HCT116 (cell line): Measurements from ENCODE around the gene TMEM132D. TPM values are rescaled to one million over a fixed set of nuclear protein-coding genes. Genes with fewer than 3 reads are reported as not detected.

Source experiments
- ATAC-seq: fragments of 200-7000 bp; cut with Tn5 transposase; 2 replicates; pipeline ENCODE4 v1.9.1; 2020; ENCODE audit warnings: mild to moderate bottlenecking, moderate library complexity
- BruUV-seq: library from RNA; stranded (reverse); fragments of 400-500 nt; replicated peaks from 2 replicates; lab custom pipeline; 2021; lab: Mats Ljungman, UMichigan
- CTCF ChIA-PET: fragments of 300-600 bp; sonication (Branson Sonifier 250); formaldehyde crosslinking; loops from one replicate; lab custom pipeline; 2021; ENCODE audit warnings: antibody characterized with exemption; lab: Charles Lee
- POLR2A ChIA-PET: fragments of 300-600, 350-600 bp; sonication (Branson Sonifier 250); formaldehyde crosslinking; loops from one replicate; lab custom pipeline; 2021; ENCODE audit warnings: antibody characterized with exemption; lab: Charles Lee
- RAD21 ChIA-PET, 2 experiments: fragments of 300-600 bp; sonication (Branson Sonifier 250); formaldehyde crosslinking; loops; one replicate each; lab custom pipeline; 2023; ENCODE audit warnings: low total read pairs in 2 of 2; ENCODE audit not compliant: uncharacterized antibody in 2 of 2, unreplicated experiment in 2 of 2, low non-redundant PET in 1 of 2; lab: Charles Lee
- DNase-seq: peaks from one replicate; pipeline ENCODE4 v3.0.0-alpha.2; 2010; ENCODE audit warnings: low read depth, low spot score
- H2AFZ ChIP-seq: fragments of 200-600 bp; shearing (Covaris generic), sonication (generic); 2 replicates; pipeline ENCODE4 v1.6.1; 2017; ENCODE audit warnings: low read depth, mixed run types, mixed read lengths, antibody characterized with exemption, low read length; ENCODE audit not compliant: poor library complexity, severe bottlenecking
- H3K27ac ChIP-seq: 2 replicates; pipeline ENCODE4 v1.5.1; 2012; ENCODE audit warnings: low read depth, low read length
- H3K27me3 ChIP-seq: fragments of 200-600 bp; sonication (generic); 2 replicates; pipeline ENCODE4 v1.6.1; 2016; ENCODE audit warnings: mixed run types, low read length, mixed read lengths; ENCODE audit not compliant: insufficient read depth
- H3K36me3 ChIP-seq, 2 experiments: fragments of 200-500 bp in 1 of 2; fragments of 200-600 bp in 1 of 2; sonication (Bioruptor generic) in 1 of 2; sonication (generic) in 1 of 2; 2 replicates each; pipeline versions ENCODE4 v1.5.1 to v1.6.1; 2014 to 2016; ENCODE audit warnings: low read length in 2 of 2, inconsistent platforms in 1 of 2, mixed read lengths in 1 of 2, mixed run types in 1 of 2; ENCODE audit not compliant: insufficient read depth in 2 of 2, control insufficient read depth in 1 of 2
- H3K4me1 ChIP-seq, 2 experiments: fragments of 200-600 bp in 1 of 2; sonication (generic) in 1 of 2; 2 replicates each; pipeline versions ENCODE4 v1.5.1 to v1.6.1; 2012 to 2017; ENCODE audit warnings: low read length in 2 of 2, inconsistent platforms in 1 of 2, mild to moderate bottlenecking in 1 of 2, mixed read lengths in 1 of 2, mixed run types in 1 of 2, moderate library complexity in 1 of 2; ENCODE audit not compliant: insufficient read depth in 2 of 2, control insufficient read depth in 1 of 2
- H3K4me2 ChIP-seq: fragments of 200-600 bp; sonication (generic); 2 replicates; pipeline ENCODE4 v1.6.1; 2017; ENCODE audit warnings: mixed run types, low read length, mixed read lengths
- H3K4me3 ChIP-seq, 2 experiments: fragments of 200-600 bp in 1 of 2; sonication (generic) in 1 of 2; replicated peaks in 1 of 2; 2 replicates each; pipeline ENCODE4 v1.5.1; 2011 to 2016; ENCODE audit warnings: low read length in 2 of 2, control low read depth in 1 of 2, low read depth in 1 of 2, mild to moderate bottlenecking in 1 of 2, mixed read lengths in 1 of 2, mixed run types in 1 of 2
- H3K79me2 ChIP-seq: fragments of 200-600 bp; sonication (generic); 2 replicates; pipeline ENCODE4 v1.6.1; 2017; ENCODE audit warnings: mild to moderate bottlenecking, mixed run types, low read length, moderate library complexity, mixed read lengths; ENCODE audit not compliant: insufficient read depth
- H3K9ac ChIP-seq: fragments of 200-600 bp; sonication (generic); 2 replicates; pipeline ENCODE4 v1.6.1; 2016; ENCODE audit warnings: low read length, mixed read lengths
- H3K9me2 ChIP-seq: fragments of 200-600 bp; sonication (generic), shearing (Covaris generic); 2 replicates; pipeline ENCODE4 v1.6.1; 2017; ENCODE audit warnings: mixed run types, mild to moderate bottlenecking, moderate library complexity; ENCODE audit not compliant: insufficient read depth
- H3K9me3 ChIP-seq, 2 experiments: fragments of 200-500 bp in 1 of 2; fragments of 200-600 bp in 1 of 2; sonication (Bioruptor generic) in 1 of 2; sonication (generic) in 1 of 2; 2 replicates each; pipeline ENCODE4 v1.6.1; 2014 to 2017; ENCODE audit warnings: low read length in 2 of 2, mixed read lengths in 2 of 2, inconsistent platforms in 1 of 2, low read depth in 1 of 2, mild to moderate bottlenecking in 1 of 2, mixed run types in 1 of 2, moderate library complexity in 1 of 2; ENCODE audit not compliant: control insufficient read depth in 1 of 2, insufficient read depth in 1 of 2
- H4K20me1 ChIP-seq: fragments of 200-600 bp; sonication (generic), shearing (Covaris generic); 2 replicates; pipeline ENCODE4 v1.6.1; 2017; ENCODE audit warnings: mixed run types, mild to moderate bottlenecking, moderate library complexity; ENCODE audit not compliant: insufficient read depth
- POLR2A ChIP-seq: IDR thresholded peaks from 2 replicates; pipeline ENCODE4 v1.7.0; 2011; ENCODE audit warnings: borderline replicate concordance; ENCODE audit not compliant: insufficient read depth, insufficient read length; ENCODE audit errors: extremely low read depth
- RAD21 ChIP-seq: IDR thresholded peaks from 2 replicates; pipeline ENCODE4 v1.6.1; 2012; ENCODE audit warnings: low read depth, mild to moderate bottlenecking
- TCF7L2 ChIP-seq: IDR thresholded peaks from 2 replicates; pipeline ENCODE4 v1.7.0; 2011; ENCODE audit warnings: borderline replicate concordance, inconsistent platforms; ENCODE audit not compliant: insufficient read depth, insufficient read length; ENCODE audit errors: extremely low read depth
- ZNF274 ChIP-seq: fragments of 200-500 bp; sonication (Bioruptor generic); IDR thresholded peaks from 2 replicates; pipeline ENCODE4 v1.6.1; 2014; ENCODE audit warnings: mild to moderate bottlenecking, low read depth, low read length, inconsistent platforms
- intact Hi-C: fragments of 100-400 bp; cut with micrococcal nuclease; formaldehyde crosslinking; loops from 2 replicates; pipeline ENCODE4 v1.10.0; 2022
- total RNA-seq: library from RNA; stranded (reverse); gene quantifications from one replicate; pipeline ENCODE4 v1.2.1, GENCODE V29; 2021; ENCODE audit not compliant: unreplicated experiment
- TF ChIP-seq, protein P1 (sequence below): IDR thresholded peaks from 2 replicates; pipeline ENCODE4 v1.6.1; 2011; ENCODE audit warnings: mild to moderate bottlenecking, low read length, moderate library complexity; ENCODE audit not compliant: insufficient replicate concordance; ENCODE audit errors: extremely low read depth
- TF ChIP-seq, protein P2 (sequence below), 3 experiments: fragments of 200-600 bp in 1 of 3; sonication (generic) in 1 of 3; IDR thresholded peaks in 2 of 3; conservative IDR thresholded peaks in 1 of 3; 2 replicates each; pipeline ENCODE4 v1.5.1; 2012 to 2017; ENCODE audit warnings: low read depth in 2 of 3, low read length in 2 of 3, antibody characterized with exemption in 1 of 3, borderline replicate concordance in 1 of 3, control low read depth in 1 of 3, mild to moderate bottlenecking in 1 of 3, mixed read lengths in 1 of 3, mixed run types in 1 of 3, moderate library complexity in 1 of 3; ENCODE audit not compliant: insufficient read depth in 1 of 3

The TMEM132D gene
- total RNA-seq, 1 experiment from 2014 or later = not detected

DNA sequence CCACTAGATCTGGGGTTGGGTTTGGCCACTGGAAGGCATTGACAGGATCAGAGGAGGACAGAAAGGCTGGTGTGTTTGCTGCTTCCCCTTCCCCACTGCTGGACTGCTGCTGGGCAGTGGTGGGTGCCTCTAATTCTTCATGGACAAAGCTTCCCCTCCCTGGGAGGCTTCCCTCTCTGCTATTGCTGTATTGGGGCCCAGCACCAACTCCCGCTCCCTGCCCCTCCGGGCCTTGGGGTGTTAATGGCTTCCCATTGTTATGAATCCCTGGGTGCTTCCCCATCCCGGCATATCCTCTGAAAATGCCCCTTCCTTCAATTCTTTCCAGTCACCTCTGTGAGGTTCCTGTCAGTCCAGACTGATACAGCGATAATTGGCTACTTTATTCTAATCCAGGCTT lies 740.4 kb downstream of the TMEM132D start:
- H3K27ac ChIP-seq = no peak overlapping the region
- DNase-seq = no peak
- no peaks in the 10 kb centered on the region for H3K4me1 ChIP-seq
- TF ChIP-seq, protein P1, sequence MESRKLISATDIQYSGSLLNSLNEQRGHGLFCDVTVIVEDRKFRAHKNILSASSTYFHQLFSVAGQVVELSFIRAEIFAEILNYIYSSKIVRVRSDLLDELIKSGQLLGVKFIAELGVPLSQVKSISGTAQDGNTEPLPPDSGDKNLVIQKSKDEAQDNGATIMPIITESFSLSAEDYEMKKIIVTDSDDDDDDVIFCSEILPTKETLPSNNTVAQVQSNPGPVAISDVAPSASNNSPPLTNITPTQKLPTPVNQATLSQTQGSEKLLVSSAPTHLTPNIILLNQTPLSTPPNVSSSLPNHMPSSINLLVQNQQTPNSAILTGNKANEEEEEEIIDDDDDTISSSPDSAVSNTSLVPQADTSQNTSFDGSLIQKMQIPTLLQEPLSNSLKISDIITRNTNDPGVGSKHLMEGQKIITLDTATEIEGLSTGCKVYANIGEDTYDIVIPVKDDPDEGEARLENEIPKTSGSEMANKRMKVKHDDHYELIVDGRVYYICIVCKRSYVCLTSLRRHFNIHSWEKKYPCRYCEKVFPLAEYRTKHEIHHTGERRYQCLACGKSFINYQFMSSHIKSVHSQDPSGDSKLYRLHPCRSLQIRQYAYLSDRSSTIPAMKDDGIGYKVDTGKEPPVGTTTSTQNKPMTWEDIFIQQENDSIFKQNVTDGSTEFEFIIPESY = no peak
- TF ChIP-seq, protein P2, sequence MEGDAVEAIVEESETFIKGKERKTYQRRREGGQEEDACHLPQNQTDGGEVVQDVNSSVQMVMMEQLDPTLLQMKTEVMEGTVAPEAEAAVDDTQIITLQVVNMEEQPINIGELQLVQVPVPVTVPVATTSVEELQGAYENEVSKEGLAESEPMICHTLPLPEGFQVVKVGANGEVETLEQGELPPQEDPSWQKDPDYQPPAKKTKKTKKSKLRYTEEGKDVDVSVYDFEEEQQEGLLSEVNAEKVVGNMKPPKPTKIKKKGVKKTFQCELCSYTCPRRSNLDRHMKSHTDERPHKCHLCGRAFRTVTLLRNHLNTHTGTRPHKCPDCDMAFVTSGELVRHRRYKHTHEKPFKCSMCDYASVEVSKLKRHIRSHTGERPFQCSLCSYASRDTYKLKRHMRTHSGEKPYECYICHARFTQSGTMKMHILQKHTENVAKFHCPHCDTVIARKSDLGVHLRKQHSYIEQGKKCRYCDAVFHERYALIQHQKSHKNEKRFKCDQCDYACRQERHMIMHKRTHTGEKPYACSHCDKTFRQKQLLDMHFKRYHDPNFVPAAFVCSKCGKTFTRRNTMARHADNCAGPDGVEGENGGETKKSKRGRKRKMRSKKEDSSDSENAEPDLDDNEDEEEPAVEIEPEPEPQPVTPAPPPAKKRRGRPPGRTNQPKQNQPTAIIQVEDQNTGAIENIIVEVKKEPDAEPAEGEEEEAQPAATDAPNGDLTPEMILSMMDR (IDR thresholded peaks at IDR 0.05 in 2 of 3, conservative IDR thresholded peaks at IDR 0.05 in 1 of 3; ENCODE audit: borderline replicate concordance in 1 of 3, insufficient read depth in 1 of 3, low read depth in 2 of 3, low read length in 2 of 3) = no peak
- TF ChIP-seq ZNF274 = no peak
- no peak for TF ChIP-seq TCF7L2
- TF ChIP-seq POLR2A = no peak
- TF ChIP-seq RAD21 = no peak
- TF ChIP-seq, all 23 proteins: peak for 0
- ChIA-PET RAD21 (no interaction called here), POLR2A (no interaction called here), CTCF (no interaction called here)
- Histone ChIP-seq H3K9me2 (no peaks in the 10 kb centered on the region), H2AFZ (no peak overlapping the region), H4K20me1 (no peaks in the 10 kb centered on the region), H3K4me3 (no peak overlapping the region), H3K4me2 (no peak overlapping the region), H3K27me3 (no peaks in the 10 kb centered on the region), H3K9ac (no peak overlapping the region), H3K79me2 (no peaks in the 10 kb centered on the region), H3K36me3 (no peaks in the 10 kb centered on the region), H3K9me3 (peaks cover 5 to 9% of the 10 kb centered on the region in 2 experiments; a peak in 2 of 4 replicates)
- no peak for ATAC-seq
- intact Hi-C loops = no loop called here
- no TSS peak for BruUV-seq
